Measurements from ENCODE around the gene DHRS7C.
"Not testable (repeated sequence)": the region's sequence is repeated elsewhere in the genome, so short reads cannot be mapped to it uniquely, and the experiment has no call there.

Gene DHRS7C

DNA sequence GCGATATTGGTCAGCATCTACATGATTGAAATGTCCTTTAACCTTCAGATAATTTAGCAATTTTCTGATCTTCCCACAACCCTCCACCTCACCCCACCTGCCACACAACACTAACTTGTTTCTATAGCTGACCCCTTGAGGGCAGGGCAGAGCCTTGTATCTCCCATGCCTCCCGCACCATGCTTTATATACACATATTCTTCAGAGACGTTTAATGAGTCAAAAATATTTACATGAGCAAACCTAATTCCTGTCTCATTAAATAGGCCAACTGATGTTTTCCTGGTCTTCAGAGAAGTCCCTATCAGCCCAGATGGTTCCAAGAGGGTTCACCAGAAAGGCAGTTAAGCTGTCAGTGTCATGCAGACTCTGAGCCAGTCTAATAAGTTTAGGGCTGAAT, 6.6 kb upstream of the DHRS7C start:
- no peak overlapping the region for H3K4me3 ChIP-seq (ENCODE audit: low read length)
- no peak for TF ChIP-seq ZNF274 (IDR thresholded peaks at IDR 0.05; ENCODE audit: low read depth, low read length)

DNA sequence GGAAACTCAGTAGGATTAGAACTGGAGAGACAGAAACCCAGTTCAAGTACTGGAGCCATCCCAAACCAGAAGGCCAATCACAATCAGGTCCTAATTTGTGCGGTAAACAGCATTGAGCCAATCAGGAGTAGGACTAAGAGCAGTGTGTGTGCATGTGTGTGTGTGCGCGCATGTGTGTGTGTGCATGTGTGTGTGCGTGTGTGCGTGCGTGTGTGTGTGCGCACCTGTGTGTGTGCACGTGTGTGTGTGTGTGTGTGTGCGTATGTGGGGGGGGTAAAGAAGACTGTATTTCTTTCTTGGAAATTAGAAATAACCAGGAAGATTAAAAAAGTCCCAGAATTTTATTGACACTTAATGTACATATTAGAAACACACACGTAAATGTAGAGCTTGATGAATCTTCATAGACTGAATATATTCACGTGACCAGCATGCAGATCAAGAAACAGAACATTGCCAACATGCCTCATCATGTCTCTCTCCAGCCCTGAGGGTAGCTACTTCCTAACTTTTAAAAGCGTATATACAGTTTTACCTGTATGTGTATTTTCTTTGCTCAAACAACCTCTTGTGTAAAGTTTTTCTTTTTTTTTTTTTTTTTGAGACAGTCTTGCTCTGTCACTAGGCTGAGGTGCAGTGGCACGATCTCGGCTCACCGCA, 919 bp upstream of the DHRS7C start:
- H3K4me3 ChIP-seq (ENCODE audit: low read length) = no peak overlapping the region
- TF ChIP-seq ZNF274 (IDR thresholded peaks at IDR 0.05; ENCODE audit: low read depth, low read length) = no peak

DNA sequence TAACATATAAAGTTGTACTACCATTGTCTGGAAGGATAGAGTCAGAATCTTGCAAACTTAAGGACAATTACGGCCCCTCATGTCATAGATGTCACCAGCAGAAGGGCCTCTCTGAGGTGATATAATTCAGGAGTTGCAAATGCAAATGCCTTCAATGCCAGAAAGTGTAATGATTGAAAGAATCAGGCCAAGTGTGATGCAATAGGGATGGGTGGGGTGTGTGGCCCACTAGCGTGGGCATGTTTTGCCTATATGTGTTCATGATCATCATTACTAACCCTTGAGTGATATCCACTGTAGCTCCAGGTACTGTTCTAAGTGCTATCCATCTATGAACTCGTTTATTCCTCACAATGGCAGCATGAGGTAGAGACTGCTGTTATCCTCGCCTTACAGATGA, 1.1 kb downstream of the DHRS7C start:
- TF ChIP-seq ZNF274 (IDR thresholded peaks at IDR 0.05; ENCODE audit: low read depth, low read length) = no peak

GRCh38 chr17:9788601-9789000, 2.8 kb downstream of the DHRS7C start:
- no peak for TF ChIP-seq ZNF274 (IDR thresholded peaks at IDR 0.05; ENCODE audit: low read depth, low read length)
- no peak overlapping the region for H3K4me3 ChIP-seq (ENCODE audit: low read length)

More for the DNA sequence above, 1.1 kb downstream of the DHRS7C start:
- no peak overlapping the region for H3K4me3 ChIP-seq (ENCODE audit: low read length)

GRCh38 chr17:9784544-9784943, 6.8 kb downstream of the DHRS7C start:
- no peak overlapping the region for H3K4me3 ChIP-seq (ENCODE audit: low read length)
- no peak for TF ChIP-seq ZNF274 (IDR thresholded peaks at IDR 0.05; ENCODE audit: low read depth, low read length)

- H3K4me3 ChIP-seq (ENCODE audit: low read length) = not testable (repeated sequence)
Observed at GRCh38 chr17:9783465-9783864, 7.9 kb downstream of the DHRS7C start.

- H3K4me3 ChIP-seq (ENCODE audit: low read length) = no peak overlapping the region
- no peak for TF ChIP-seq ZNF274 (IDR thresholded peaks at IDR 0.05; ENCODE audit: low read depth, low read length)
Observed at GRCh38 chr17:9783050-9783449, 8.3 kb downstream of the DHRS7C start.

DNA sequence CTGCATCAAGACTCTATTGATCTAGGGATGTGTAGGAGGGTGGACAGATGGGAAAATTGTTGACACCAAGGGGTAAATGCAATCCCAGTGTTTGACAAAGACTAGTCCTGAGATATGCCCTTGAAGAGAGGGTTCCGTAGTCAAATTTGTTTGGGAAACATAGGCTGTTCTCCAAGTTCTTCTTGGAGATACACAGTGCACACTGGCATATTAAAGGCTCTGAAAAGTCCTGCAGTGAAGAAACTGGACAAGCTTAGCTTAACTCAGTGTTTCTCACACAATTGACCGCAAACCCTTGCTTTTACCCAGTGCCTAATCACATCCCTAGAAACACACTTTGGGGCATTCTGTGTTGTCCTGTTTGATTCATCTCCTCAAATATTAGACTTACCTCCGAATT, 10.8 kb downstream of the DHRS7C start:
- TF ChIP-seq ZNF274 (IDR thresholded peaks at IDR 0.05; ENCODE audit: low read depth, low read length) = no peak
- H3K4me3 ChIP-seq (ENCODE audit: low read length) = no peak overlapping the region

- TF ChIP-seq ZNF274 (IDR thresholded peaks at IDR 0.05; ENCODE audit: low read depth, low read length) = no peak
- H3K4me3 ChIP-seq (ENCODE audit: low read length) = no peak overlapping the region
Observed at GRCh38 chr17:9776911-9777310, 14.5 kb downstream of the DHRS7C start.

GRCh38 chr17:9772658-9773057, 18.7 kb downstream of the DHRS7C start:
- no peak for TF ChIP-seq ZNF274 (IDR thresholded peaks at IDR 0.05; ENCODE audit: low read depth, low read length)
- no peak overlapping the region for H3K4me3 ChIP-seq (ENCODE audit: low read length)

DNA sequence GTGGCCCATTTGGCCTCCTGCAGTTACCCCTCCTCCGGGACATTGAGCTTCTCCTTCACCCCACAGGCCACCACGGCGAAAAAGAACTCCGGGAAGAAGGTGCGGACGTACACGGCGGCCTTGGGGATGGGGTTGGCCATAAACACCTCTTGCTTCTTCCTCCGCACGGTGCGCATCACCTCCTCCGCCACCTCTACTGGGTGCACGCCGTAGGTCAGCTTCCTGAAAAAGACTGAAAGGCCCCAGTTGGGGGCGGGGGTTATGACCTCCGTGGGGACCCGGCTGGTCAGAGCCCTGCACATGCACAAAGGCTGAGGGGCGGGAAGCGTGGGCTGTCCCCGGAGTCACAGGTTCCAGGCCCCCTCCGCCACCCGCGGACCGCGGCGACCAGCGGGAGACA, 19.9 kb downstream of the DHRS7C start:
- TF ChIP-seq ZNF274 (IDR thresholded peaks at IDR 0.05; ENCODE audit: low read depth, low read length) = no peak
- H3K4me3 ChIP-seq (ENCODE audit: low read length) = no peak overlapping the region

DNA sequence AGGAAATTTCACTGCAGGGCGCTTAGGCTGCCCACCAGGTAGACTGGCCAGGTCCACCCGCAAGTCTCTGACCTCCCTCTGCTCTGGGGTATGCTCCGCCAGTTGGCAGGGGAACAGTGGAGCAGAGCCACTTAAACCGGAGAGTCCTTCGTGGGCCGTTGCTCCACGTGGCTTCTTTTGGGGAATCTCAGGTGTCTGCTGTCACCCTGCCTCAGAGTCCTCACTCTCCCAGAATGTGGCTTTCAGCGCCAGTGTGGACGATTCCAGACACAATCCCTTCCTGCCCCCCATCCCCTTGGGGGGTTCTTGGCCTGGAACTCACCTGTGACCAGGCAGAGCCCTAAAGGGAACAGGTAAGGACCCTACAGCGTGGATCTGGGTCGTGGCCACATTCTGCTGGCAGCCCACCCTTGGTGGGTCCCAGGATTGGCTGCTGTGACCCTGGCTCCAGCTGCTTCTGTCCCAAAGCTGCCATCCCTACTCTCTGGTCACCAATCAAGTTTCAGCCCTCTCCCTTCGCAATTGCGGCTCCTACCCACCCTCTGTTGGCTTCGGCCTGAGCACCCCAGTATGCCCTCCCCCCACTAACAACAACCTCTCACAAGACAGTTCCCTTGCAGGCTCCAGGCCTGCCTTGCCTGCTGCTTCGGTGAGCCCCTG, 22.2 kb downstream of the DHRS7C start:
- TF ChIP-seq ZNF274 (IDR thresholded peaks at IDR 0.05; ENCODE audit: low read depth, low read length) = no peak

GRCh38 chr17:9768381-9768934, 22.9 kb downstream of the DHRS7C start:
- TF ChIP-seq ZNF274 (IDR thresholded peaks at IDR 0.05; ENCODE audit: low read depth, low read length) = no peak
- H3K4me3 ChIP-seq (ENCODE audit: low read length) = no peak overlapping the region

More for the DNA sequence above, 22.2 kb downstream of the DHRS7C start:
- no peak overlapping the region for H3K4me3 ChIP-seq (ENCODE audit: low read length)

GRCh38 chr17:9767432-9767991, 23.9 kb downstream of the DHRS7C start:
- no peak for TF ChIP-seq ZNF274 (IDR thresholded peaks at IDR 0.05; ENCODE audit: low read depth, low read length)
- H3K4me3 ChIP-seq (ENCODE audit: low read length) = no peak overlapping the region

GRCh38 chr17:9766970-9767369, 24.4 kb downstream of the DHRS7C start:
- H3K4me3 ChIP-seq (ENCODE audit: low read length) = no peak overlapping the region
- no peak for TF ChIP-seq ZNF274 (IDR thresholded peaks at IDR 0.05; ENCODE audit: low read depth, low read length)
